SK-N-SH treated with all-trans-retinoic acid at 6 μM for 48 hours (cell line): Measurements from ENCODE around the gene KRTAP12-3.
"Not testable (repeated sequence)": the region's sequence is repeated elsewhere in the genome, so short reads cannot be mapped to it uniquely, and the experiment has no call there.

ENCODE experiments used
- ATAC-seq: fragments of 200-7000 bp; cut with Tn5 transposase; 3 replicates; pipeline ENCODE4 v1.9.1; 2020; ENCODE audit warnings: mild to moderate bottlenecking, moderate library complexity
- CREB5 ChIP-seq: fragments of 250-450 bp; sonication (Bioruptor Pico); IDR thresholded peaks from 2 replicates; pipeline ENCODE4 v1.5.1; 2020; ENCODE audit warnings: low read depth, mild to moderate bottlenecking, moderate library complexity
- CSRNP3 ChIP-seq: fragments of 250-450 bp; sonication (Bioruptor Pico); IDR thresholded peaks from 2 replicates; pipeline ENCODE4 v1.5.1; 2021; ENCODE audit warnings: mild to moderate bottlenecking, moderate library complexity
- GLIS3 ChIP-seq: fragments of 250-450 bp; sonication (Bioruptor Pico); IDR thresholded peaks from 2 replicates; pipeline ENCODE4 v1.5.0; 2020; ENCODE audit warnings: mild to moderate bottlenecking, moderate library complexity
- ISL1 ChIP-seq: fragments of 250-450 bp; sonication (Bioruptor Pico); IDR thresholded peaks from 2 replicates; pipeline ENCODE4 v2.1.2; 2022; ENCODE audit warnings: mild to moderate bottlenecking, moderate library complexity
- OSR1 ChIP-seq: fragments of 250-450 bp; sonication (Bioruptor Pico); IDR thresholded peaks from 2 replicates; pipeline ENCODE4 v1.8.0; 2022; ENCODE audit warnings: moderate library complexity, mild to moderate bottlenecking, inconsistent platforms
- PATZ1 ChIP-seq: fragments of 250-450 bp; sonication (Bioruptor Pico); IDR thresholded peaks from 2 replicates; pipeline ENCODE4 v1.8.0; 2020; ENCODE audit warnings: mild to moderate bottlenecking, moderate library complexity, borderline replicate concordance
- POU6F1 ChIP-seq: fragments of 250-450 bp; sonication (Bioruptor Pico); IDR thresholded peaks from 2 replicates; pipeline ENCODE4 v1.8.0; 2021; ENCODE audit warnings: low read depth, mild to moderate bottlenecking, moderate library complexity, borderline replicate concordance
- PPARA ChIP-seq: fragments of 250-450 bp; sonication (Bioruptor Pico); IDR thresholded peaks from 2 replicates; pipeline ENCODE4 v1.5.0; 2020; ENCODE audit warnings: mild to moderate bottlenecking, borderline replicate concordance
- RARB ChIP-seq: fragments of 250-450 bp; sonication (Bioruptor Pico); IDR thresholded peaks from 2 replicates; pipeline ENCODE4 v1.8.0; 2021; ENCODE audit warnings: mild to moderate bottlenecking, moderate library complexity
- SNAI2 ChIP-seq: fragments of 250-450 bp; sonication (Bioruptor Pico); IDR thresholded peaks from 2 replicates; pipeline ENCODE4 v1.5.0; 2020; ENCODE audit warnings: mild to moderate bottlenecking, moderate library complexity
- TCF4 ChIP-seq: fragments of 250-450 bp; sonication (Bioruptor Pico); IDR thresholded peaks from 2 replicates; pipeline ENCODE4 v1.8.0; 2021; ENCODE audit warnings: mild to moderate bottlenecking, moderate library complexity, borderline replicate concordance
- TOX ChIP-seq: fragments of 250-450 bp; sonication (Bioruptor Pico); IDR thresholded peaks from 2 replicates; pipeline ENCODE4 v1.8.0; 2021; ENCODE audit warnings: mild to moderate bottlenecking, moderate library complexity, borderline replicate concordance
- TSHZ2 ChIP-seq: fragments of 250-450 bp; sonication (Bioruptor Pico); IDR thresholded peaks from 2 replicates; pipeline ENCODE4 v1.5.0; 2020; ENCODE audit warnings: mild to moderate bottlenecking, moderate library complexity
- ZC3H10 ChIP-seq: fragments of 250-450 bp; sonication (Bioruptor Pico); IDR thresholded peaks from 2 replicates; pipeline ENCODE4 v1.5.1; 2021; ENCODE audit warnings: mild to moderate bottlenecking, moderate library complexity
- ZFP3 ChIP-seq: fragments of 250-450 bp; sonication (Bioruptor Pico); IDR thresholded peaks from 2 replicates; pipeline ENCODE4 v1.5.0; 2020; ENCODE audit warnings: mild to moderate bottlenecking, moderate library complexity
- ZFP30 ChIP-seq: fragments of 450-650 bp; formaldehyde crosslinking; IDR thresholded peaks from 2 replicates; pipeline ENCODE4 v1.5.0; 2022; ENCODE audit warnings: mild to moderate bottlenecking, moderate library complexity
- ZNF565 ChIP-seq: fragments of 450-650 bp; formaldehyde crosslinking; conservative IDR thresholded peaks from 2 replicates; pipeline ENCODE4 v1.5.0; 2020; ENCODE audit warnings: low read depth, mild to moderate bottlenecking, moderate library complexity
- ZNF70 ChIP-seq: fragments of 450-650 bp; formaldehyde crosslinking; IDR thresholded peaks from 2 replicates; pipeline ENCODE4 v1.5.0; 2020; ENCODE audit warnings: mild to moderate bottlenecking, moderate library complexity
- ZNF8 ChIP-seq: fragments of 450-650 bp; formaldehyde crosslinking; IDR thresholded peaks from 2 replicates; pipeline ENCODE4 v1.5.0; 2020; ENCODE audit warnings: mild to moderate bottlenecking, moderate library complexity

KRTAP12-3 gene

GRCh38 chr21:44696572-44696971, 38.8 kb downstream of the KRTAP12-3 start:
- no peak for TF ChIP-seq ZC3H10 (CRISPR knock-in tag)
- no peak for TF ChIP-seq POU6F1 (CRISPR knock-in tag)
- TF ChIP-seq CSRNP3 (CRISPR knock-in tag): no peak
- TF ChIP-seq GLIS3: no peak
- no peak for TF ChIP-seq TSHZ2
- TF ChIP-seq, all 23 proteins: peak for 0
- no peak for ATAC-seq

- ATAC-seq: not testable (repeated sequence)
These were observed 39.6 kb downstream of the KRTAP12-3 start, which contains the start of gene KRTAP10-12 for GRCh38 chr21:44697172-44697810. Gene KRTAP10-12, plus strand, starts transcription at chr21:44697172. Its CDS starts 30 bp downstream, at chr21:44697202.

- ATAC-seq: peak; percentile 23; the same call in 2 of the 3 replicates
These were observed 40.3 kb downstream of the KRTAP12-3 start for GRCh38 chr21:44697811-44698734.

More at GRCh38 chr21:44697811-44698734, 40.3 kb downstream of the KRTAP12-3 start:
- no peak for TF ChIP-seq ISL1
- TF ChIP-seq ZFP3 (CRISPR knock-in tag): no peak
- no peak for TF ChIP-seq PPARA
- TF ChIP-seq RARB: no peak
- TF ChIP-seq TSHZ2: no peak
- no peak for TF ChIP-seq SNAI2 (CRISPR knock-in tag)
- no peak for TF ChIP-seq ZC3H10 (CRISPR knock-in tag)
- no peak for TF ChIP-seq ZNF8 (CRISPR knock-in tag)
- TF ChIP-seq ZNF565: no peak
- no peak for TF ChIP-seq ZNF70
- TF ChIP-seq CSRNP3 (CRISPR knock-in tag): no peak
- TF ChIP-seq TOX (CRISPR knock-in tag): no peak
- TF ChIP-seq TCF4 (CRISPR knock-in tag): no peak
- no peak for TF ChIP-seq PATZ1 (CRISPR knock-in tag)
- TF ChIP-seq ZFP30 (CRISPR knock-in tag): no peak
- no peak for TF ChIP-seq CREB5 (CRISPR knock-in tag)
- TF ChIP-seq OSR1 (CRISPR knock-in tag): no peak
- no peak for TF ChIP-seq POU6F1 (CRISPR knock-in tag)
